PC-3 (cell line): ENCODE measurements around the gene ANKH.

ENCODE experiments used
- EZH2 ChIP-seq: fragments of 300-600 bp; sonication (generic); IDR thresholded peaks from one replicate; pipeline ENCODE4 v1.6.1; 2017; ENCODE audit warnings: antibody characterized with exemption, mild to moderate bottlenecking, low read length; ENCODE audit not compliant: unreplicated experiment
- TF ChIP-seq, protein P1 (sequence below): fragments of 300-600 bp; sonication (generic); conservative IDR thresholded peaks from 2 replicates; pipeline ENCODE4 v1.5.1; 2017; ENCODE audit warnings: antibody characterized with exemption, low read depth, mild to moderate bottlenecking, low read length

DNA sequence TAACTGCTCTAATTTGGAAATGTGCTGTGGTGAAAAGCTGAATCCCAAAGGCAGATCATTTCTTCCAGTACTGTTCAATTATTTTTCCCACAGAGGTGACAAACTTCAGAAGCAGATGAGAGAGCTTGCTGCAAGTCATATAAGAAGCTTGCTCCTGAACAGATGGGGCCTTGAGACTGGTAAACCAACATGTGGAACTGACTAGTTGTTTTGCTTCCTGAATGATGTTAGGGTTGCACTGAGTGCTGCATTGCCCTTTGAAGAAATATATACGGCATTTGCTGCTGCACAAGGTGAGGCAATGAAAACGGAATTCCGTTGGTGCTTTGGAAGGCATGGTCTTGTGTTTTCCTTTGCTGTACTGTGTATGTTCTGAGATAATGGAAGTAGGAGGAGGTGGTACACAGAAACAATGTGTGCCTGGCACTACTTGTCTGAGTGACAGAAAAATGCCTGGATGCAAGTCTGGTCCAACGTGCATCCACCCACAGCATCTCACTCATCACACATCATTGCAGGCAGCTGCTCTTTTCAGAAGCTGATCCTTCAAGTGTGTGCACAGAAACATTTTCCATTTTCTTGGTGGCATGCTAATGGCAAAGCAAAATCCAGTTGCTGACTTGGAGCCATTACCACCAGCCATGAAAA is 76.9 kb downstream of the ANKH start:
- TF ChIP-seq, protein P1, sequence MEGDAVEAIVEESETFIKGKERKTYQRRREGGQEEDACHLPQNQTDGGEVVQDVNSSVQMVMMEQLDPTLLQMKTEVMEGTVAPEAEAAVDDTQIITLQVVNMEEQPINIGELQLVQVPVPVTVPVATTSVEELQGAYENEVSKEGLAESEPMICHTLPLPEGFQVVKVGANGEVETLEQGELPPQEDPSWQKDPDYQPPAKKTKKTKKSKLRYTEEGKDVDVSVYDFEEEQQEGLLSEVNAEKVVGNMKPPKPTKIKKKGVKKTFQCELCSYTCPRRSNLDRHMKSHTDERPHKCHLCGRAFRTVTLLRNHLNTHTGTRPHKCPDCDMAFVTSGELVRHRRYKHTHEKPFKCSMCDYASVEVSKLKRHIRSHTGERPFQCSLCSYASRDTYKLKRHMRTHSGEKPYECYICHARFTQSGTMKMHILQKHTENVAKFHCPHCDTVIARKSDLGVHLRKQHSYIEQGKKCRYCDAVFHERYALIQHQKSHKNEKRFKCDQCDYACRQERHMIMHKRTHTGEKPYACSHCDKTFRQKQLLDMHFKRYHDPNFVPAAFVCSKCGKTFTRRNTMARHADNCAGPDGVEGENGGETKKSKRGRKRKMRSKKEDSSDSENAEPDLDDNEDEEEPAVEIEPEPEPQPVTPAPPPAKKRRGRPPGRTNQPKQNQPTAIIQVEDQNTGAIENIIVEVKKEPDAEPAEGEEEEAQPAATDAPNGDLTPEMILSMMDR = no peak
- no peak for TF ChIP-seq EZH2
